DOHH2 (cell line): Measurements from ENCODE around the gene USP17L11.
"Not testable (repeated sequence)": the region's sequence is repeated elsewhere in the genome, so short reads cannot be mapped to it uniquely, and the experiment has no call there.

ENCODE experiments used
- EZH2phosphoT487 ChIP-seq: fragments of 200-600 bp; sonication (generic); IDR thresholded peaks from 2 replicates; pipeline ENCODE4 v1.6.1; 2017; ENCODE audit warnings: borderline replicate concordance, mild to moderate bottlenecking, antibody characterized with exemption, low read length, moderate library complexity, mixed read lengths
- TF ChIP-seq, protein P1 (sequence below): fragments of 200-600 bp; sonication (generic); IDR thresholded peaks from one replicate; pipeline ENCODE4 v1.5.1; 2014; ENCODE audit warnings: antibody characterized with exemption, mild to moderate bottlenecking, low read depth, low read length; ENCODE audit not compliant: poor library complexity, severe bottlenecking

DNA sequence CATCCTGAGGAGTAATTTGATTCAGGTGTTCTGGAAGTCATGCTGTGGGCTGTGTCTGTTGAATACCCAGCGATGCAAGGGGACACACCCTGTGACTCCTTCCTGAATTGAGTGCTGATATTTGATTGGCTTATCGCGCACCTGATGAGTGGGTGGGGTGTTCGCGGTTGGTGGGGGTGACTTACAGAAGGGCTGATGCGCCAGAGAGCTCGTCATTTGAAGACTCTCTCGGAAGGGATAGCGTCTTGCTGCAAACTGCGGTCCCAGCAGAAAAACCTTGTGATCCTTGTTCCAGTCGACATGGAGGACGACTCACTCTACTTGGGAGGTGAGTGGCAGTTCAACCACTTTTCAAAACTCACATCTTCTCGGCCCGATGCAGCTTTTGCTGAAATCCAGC, at the start of gene USP17L11:
- TF ChIP-seq, protein P1, sequence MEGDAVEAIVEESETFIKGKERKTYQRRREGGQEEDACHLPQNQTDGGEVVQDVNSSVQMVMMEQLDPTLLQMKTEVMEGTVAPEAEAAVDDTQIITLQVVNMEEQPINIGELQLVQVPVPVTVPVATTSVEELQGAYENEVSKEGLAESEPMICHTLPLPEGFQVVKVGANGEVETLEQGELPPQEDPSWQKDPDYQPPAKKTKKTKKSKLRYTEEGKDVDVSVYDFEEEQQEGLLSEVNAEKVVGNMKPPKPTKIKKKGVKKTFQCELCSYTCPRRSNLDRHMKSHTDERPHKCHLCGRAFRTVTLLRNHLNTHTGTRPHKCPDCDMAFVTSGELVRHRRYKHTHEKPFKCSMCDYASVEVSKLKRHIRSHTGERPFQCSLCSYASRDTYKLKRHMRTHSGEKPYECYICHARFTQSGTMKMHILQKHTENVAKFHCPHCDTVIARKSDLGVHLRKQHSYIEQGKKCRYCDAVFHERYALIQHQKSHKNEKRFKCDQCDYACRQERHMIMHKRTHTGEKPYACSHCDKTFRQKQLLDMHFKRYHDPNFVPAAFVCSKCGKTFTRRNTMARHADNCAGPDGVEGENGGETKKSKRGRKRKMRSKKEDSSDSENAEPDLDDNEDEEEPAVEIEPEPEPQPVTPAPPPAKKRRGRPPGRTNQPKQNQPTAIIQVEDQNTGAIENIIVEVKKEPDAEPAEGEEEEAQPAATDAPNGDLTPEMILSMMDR = not testable (repeated sequence)
- not testable (repeated sequence) for TF ChIP-seq EZH2phosphoT487
